NCI-H1417 (cell line): ENCODE measurements around the gene KIRREL3.

ENCODE experiments used
- DNase-seq, 3 experiments: peaks; one replicate each; lab custom pipeline; 2025; lab: John Stamatoyannopoulos, UW

Gene KIRREL3

DNA sequence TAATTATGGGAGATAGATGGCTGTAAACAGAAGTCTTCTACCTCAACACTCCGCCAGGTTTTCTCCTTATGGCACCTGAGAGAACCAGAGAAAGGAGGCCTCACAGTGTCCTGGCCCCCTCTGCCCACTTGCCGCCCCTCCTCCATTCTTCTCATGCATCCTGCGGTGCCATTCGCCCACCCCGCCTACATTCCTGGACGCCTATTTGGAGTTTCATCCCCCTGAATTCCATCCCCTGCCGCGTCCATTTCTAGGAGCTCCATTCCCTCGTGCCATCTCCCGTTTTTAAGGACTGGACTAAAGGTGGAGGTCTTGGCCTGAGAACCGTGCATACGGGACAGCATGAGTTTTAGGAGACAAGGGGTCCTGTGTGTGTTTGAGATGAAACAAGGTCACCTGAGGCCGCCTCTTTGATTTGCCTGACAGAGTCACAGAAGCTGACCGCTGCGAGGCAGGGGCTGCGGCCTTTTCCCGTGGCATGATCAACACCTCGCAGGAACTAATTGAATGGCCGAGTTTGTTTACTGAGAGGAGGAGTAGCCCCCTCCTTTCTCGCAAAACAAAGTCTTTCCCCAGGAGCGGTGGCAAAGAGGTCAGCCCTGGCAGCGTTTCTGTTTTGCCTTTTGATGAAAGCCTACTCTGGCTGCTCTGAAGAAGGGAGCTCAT is 398.9 kb downstream of the KIRREL3 start:
- peak in 2 of 3 experiments; percentile 68 to 89 for DNase-seq

DNA sequence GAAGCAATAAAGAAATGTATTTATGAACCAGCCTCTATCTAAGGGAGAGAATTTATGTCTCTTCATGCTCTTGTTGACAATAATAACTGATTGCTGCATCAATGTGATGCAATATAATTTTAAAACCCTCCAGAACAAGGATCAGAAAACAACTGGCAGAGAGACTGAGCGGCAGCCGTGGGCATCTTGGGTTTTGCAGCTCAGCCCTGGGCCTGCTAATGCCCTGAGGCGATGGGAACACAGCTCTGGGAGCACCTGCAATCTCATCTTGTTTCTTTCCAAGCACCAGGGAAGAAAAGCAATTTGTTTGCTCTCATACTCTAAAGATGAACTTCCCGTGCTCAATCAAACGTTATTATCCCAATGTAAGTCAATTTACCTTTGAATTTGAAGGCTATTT is 399.4 kb downstream of the KIRREL3 start:
- peak in 2 of 3 experiments; percentile 68 to 80 for DNase-seq

DNA sequence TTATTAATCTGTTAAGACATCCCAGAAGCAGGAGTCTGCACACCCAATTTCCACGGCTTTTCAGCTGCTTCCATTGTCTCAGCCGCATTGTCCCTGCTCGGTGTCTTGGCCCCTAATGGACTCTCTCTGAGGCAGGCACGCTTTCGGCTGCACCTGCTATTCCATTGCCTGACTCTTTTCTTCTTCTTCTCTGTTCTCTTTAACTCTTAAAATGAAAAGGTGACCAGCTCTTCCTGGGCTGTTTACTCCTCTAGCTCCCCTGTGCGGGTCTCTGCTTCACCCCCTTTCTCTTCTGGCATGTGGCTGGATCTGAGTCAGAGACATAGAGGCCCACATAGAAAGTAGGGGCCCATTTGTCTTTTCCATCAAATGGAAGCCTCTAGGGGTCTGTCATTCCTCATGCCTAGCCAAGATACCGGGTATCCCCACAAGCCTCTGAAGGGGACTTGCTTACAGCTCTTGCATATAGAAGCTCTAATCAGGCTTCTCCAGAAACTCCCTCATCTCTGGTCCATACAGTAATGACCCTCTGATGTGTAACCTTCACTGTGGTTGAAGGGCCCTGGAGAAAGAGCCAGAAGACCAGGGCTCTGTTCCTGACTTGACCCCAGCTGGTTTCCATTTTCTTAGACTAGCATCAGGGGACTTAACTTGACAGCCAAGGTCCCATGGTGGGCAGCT is 401.2 kb downstream of the KIRREL3 start:
- peak in 1 of 3 experiments; percentile 13 for DNase-seq

DNA sequence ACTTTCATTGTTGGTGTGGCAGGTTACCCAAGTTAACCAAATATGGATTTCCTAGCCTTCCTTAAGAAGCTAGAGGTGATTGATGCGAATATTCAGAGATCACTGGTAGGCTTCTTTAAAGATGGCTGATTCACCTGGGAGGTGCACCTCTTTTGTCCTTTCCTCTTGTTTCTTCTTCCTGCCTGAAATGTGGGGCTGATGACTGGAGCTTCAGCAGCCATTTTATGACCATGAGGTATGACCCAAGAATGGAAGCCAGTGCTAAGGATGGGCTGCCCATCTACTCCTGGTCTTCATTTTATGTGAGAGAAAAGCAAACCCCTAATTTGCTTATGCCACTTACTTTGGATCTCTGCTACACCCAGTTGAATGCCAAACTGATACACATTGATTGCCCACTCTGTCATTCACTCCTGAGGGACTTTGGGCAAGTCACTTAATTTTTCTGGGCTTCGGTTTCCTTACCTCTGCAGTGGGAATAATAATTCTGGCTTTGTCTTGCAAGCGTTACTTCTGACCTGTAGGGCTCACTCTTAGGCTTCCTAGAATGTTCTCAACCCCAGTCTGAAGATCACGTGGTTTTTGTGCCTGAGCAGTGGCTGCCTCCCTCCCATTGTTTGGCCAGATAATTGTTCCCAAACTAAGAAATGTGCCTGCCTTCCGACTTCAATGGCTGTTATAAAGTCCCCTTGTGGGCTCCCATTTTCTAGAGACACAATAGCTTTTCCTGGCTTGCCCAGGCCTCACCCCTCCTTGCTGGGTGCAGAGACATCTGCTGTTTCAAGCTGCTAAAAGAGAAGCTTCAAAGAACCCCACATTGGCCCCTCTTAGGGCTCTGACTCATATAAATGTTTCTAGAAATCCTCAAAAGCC is 402.0 kb downstream of the KIRREL3 start:
- DNase-seq = no peak

DNA sequence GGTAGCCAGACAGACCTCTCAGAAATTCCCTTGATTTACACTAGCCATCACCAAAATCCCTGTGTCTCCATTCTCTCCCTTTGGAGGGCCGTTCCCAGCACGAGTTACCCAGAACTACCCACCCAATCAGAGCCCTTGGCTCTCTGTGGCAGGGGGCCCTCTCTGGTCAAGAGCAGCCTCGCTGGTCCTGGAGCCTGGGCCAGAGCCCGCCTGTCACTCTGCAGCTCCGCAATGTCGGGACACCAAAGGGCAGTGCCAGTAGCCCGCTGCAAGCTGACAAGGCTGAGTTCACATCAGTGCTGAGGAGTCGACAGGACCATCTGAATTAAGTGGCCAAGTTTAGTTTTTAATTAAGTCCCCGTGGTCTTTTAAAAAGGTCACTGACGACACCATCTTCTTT is 403.5 kb downstream of the KIRREL3 start:
- DNase-seq = no peak

DNA sequence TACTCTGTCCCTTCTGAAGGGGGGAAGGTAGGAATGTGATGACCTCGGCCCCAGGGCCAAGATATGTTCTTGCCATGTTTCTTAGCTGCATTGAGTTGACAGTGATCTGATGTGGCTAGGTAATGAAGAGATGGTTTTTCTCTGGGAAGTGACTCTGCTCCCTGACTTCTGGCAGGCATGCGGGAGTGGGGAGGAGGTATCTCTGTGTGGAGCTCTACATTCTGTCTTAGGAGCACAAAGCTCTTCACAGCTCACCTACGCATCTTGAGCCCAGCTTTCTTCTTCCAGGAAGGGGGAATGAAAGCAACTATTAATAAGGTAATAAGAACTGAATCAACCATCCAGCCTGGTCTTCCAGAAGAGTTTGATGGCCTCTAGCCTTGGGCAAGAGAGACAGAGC is 404.1 kb downstream of the KIRREL3 start:
- no peak for DNase-seq

DNA sequence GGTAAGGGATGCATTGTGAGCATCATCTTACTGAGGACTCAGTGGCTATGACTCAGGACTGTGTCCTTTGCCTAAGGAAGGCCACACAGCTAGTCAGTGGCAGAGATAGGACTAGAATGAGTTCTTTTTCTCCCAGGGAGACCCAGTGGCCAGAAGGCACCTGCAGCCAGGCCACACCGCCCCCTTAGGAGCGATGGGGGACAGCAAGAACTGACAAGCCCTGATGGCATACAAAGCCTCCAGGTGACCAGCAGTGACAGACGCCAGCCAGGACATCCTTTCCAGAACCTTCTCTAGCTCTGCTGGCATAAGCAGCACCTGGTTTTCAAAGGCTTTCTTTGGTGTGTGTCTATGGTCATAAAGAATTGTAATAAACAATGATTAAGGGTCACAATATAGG is 405.0 kb downstream of the KIRREL3 start:
- no peak for DNase-seq

DNA sequence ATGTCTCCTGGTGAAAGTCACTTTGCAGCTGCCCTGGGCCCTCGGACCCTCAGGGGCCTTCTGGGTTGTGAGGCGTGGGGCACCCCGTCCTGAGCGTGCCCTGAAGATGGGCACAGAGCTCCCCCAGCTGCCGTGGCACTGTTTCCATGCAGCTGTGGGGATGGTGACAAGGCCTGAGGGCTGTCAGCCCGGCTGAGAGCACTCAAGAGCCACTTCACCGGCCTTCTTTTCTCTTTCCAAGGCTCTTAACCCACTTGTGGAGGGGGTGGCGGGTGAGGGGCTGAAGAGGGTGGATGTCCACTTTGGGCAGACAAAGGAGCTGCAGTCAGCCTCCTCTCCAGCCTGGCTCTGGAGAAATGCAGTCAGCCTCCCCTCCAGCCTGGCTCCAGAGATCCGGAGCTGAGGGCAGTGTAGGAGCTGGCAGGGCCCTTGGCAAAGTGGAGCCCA is 405.6 kb downstream of the KIRREL3 start:
- peak; percentile 76 to 96 (median 93) for DNase-seq

DNA sequence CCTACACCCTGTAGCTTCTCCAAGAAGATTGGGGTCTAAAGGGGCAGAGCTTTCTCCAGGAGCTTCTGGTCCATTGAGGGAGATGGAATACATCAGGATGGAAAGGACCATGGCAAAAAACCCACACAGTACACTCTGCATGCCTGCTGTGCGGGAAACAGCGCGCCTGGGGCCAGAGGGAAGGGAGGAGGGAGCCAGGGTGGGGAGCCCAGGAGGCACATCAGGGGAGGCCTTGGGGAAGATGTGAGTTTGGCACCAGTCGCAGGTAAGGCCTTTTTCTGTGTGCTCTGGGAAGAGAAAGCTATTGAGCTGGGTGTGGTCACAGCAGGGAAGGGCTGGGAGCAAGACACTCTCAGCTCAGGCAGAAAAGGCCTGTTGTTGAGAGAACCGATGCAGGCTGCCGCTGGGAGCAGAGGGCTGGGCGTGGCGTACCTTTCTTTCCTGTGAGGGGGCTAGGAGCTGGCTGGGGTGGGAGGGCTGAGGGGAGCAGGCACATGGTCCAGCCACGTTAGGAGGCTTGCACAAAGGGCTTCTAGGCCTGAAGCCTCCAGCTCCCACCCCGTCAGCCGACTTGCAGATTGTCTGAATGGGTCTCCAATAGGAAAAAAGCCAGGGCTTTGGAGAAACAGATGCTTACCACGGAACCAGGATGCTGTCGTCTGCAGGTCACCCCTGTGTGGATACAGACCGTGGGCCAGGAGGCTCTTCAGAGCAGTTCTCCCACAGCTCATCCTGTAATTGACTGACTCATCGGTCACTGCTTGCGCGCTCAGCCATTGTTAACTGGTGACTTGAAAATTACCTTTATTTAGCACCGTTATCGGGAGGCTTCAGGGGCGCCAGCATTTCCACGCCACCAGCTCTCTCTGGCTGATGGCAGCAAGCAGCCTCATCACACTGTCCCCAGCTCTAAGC is 407.8 kb downstream of the KIRREL3 start:
- DNase-seq = peak; percentile 80 to 90 (median 90)

DNA sequence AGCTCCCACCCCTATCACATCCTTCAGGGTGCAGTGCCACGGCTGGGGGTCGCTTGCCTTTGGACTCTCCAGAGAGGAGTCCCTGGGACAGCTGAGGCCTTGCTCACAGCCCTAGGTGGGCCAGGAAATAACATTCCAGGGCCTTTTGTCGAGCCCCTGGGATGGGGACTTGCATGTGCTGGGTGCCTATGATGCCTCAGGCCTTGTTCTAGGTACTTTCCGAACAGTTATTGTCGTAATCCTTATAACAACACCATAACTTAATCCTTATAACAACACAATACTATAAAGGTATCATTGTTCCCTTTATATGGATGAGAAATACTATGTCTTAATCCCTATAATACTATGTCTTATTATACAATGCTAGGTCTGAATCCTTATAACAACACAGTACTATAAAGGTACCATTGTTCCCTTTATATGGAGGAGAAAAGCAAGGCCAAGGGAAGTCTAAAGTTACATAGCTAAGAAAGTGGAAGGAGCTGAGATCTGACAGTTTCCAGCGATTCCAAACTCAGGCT is 408.5 kb downstream of the KIRREL3 start:
- DNase-seq = no peak

DNA sequence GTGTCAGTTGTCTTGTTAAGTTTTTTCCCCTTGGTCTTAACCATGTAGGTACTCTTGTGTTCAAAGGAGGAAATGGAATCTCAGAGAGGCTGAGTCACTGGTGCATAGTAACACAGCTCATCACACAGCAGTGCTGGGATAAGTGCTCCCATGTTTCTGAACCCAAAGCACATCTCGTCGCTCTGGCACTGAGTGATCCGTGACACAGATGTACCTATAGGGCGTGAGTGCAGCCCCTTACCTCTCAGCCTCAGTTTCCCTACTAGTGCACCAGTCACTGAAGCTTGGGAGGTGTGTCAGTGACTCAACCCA is 411.1 kb downstream of the KIRREL3 start:
- no peak for DNase-seq

DNA sequence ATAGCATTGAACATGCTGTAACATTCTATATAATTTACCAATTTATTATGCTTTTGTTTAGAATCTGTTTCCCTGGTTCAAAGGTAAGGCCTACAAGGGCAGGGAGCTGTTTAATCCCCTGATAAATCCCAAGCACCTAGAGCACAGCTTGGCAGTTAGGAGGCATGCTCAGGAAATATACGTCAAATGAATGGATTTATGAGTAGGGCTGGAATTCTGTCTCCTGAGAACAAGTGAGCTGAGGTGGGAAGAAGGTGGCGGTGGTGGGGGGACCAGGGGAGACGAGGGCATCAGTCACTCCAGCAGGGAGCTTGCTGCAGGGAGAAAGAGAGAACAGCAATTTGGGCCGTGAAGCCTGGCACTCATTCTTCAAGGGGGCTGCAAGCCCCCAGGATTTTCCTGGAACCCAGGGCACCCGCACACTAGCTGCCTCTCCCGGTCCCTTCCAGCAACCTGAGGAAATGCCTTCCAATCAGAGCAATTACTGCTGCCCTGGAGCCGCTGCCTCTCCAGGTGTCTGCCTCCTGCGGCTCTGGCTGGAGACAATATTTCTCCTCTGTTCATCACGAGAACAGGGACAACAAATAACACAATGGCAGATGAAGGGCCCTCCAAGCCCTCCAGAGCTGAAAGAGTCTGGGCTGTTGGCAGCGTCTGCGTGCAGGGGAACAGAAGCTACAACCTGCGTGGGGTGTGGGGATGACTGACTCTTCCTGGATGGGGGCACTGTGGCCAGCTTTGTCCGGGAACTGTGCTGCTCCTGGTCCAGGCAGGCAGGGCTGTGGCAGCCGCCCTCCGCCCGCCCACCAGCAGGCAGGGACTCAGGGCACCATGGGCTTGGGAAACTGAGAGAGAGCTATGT is 411.7 kb downstream of the KIRREL3 start:
- DNase-seq = peak; percentile 87 to 96 (median 92)

DNA sequence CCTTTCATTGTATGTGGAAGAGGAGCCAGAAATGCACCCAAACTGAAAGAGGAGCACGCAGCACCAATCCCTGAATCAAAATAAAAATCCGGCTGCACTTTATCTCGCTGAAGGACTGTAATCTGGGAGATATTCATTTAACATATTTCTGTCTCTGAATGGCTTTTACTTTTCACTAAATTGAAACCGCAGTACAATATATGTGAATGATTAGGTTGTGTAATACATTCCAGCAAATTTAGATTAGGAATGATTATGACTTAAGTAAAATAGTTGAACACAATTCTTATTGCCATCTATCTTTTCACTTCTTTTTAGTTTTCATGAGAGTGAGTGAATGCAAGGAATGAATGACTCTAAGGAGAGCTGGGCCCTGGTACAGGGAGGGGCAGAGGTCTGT is 413.0 kb downstream of the KIRREL3 start:
- no peak for DNase-seq

DNA sequence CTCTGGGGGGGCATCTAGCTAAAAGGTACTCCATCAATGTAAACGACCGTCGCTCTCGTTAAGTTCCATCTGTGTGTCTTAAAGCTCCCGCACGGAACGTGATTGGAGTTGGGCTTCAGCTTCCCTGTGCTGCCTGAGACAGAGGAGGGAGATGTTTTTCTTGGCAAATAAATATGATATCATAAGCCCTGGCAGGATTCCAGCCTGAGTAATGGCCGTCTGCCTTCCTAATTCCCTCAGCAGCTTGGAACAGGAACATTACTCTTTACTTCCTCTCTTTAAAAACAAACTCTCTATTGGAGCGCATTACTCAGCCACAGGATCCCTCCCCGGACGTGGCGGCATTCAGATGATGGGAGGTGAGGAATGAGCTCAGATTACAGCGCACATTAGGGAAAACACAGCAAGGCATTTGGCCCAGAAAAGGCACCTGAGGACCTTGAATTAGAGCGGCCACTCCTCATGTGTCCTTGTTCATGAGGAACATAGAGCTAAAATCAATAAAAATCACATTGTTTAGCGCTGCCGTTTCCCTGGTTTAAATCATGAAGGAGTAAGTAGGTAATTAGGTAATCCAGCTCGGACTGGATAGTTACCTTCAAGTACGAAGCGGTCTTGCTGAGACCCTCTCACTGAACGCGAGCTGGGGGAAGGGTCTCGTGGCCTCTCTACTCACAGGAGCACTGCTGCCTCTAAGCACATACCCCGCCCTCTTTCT is 414.6 kb downstream of the KIRREL3 start:
- peak; percentile 70 to 92 (median 88) for DNase-seq

DNA sequence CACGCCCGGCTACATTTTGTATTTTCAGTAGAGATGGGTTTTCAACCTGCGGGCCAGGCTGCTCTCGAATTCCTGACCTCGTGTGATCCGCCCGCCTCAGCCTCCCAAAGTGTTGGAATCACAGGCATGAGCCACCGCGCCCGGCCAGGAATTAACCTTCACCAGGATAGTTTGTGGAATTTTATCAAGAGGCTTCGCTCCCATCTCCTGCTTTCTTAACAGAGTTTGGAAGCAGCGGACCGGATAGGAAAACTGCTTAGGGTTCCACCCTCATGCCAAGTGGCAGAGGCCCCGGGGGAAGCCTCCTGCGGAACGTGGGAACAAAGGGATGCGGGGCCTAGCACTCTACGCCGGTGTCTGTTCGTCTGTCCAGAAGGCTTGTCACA is 415.2 kb downstream of the KIRREL3 start:
- no peak for DNase-seq

DNA sequence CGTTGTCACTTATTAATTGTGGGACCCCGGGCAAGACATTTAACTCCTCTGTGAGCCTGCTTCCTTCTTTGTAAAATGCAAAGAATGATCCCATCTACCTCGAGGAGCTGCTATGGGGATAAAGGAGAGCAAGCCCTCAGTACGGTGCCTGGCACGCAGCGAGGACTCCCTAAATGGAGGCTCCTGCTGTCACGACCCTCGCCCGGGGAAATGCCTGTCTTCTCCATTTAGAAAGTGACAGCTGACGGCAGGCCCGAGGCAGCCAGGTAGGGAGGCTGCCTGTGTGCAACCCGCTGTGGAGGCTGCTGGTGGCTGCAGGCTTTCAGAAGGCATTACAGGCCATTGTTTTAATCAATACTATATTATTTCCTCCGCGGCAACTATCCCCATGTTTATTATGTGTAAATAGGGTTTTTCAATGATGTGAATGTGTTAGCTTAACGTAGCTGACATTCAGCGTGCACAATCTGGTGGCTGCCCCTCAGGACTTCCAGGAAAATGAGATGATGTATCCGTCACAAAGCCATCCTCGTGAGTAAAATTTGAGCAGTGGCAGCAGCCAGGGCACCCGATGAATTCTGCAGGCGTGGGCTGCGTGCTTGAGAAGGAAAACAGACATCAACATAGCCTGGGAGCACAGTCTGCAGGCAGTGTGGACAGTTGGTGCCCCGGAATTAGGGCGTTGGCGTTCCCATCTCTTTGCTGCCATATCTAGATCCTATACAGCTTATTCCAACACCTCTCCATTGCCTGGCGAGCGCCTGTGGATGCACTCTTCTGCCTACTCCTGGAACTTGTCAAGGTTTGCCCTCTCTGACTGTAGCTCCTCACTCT is 416.8 kb downstream of the KIRREL3 start:
- no peak for DNase-seq

DNA sequence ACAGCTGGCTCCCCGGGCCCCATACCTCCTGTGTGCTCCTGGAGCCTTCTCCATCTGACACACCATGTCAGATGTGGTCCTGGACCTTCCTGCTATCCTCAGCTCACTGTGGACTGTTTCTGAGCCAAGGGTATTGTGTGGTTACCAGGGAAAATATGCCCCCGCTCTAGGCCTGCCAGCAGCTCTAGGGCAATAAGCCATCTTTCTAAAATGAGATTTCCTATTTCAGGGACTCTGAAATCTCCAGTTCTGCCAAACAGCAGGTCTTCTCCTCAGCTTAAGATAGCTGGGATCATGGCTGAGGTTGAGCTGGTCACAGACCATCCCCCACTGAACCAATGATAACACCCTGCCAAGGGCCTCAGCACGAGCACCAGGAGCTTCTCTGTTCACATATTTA is 417.5 kb downstream of the KIRREL3 start:
- DNase-seq = no peak

DNA sequence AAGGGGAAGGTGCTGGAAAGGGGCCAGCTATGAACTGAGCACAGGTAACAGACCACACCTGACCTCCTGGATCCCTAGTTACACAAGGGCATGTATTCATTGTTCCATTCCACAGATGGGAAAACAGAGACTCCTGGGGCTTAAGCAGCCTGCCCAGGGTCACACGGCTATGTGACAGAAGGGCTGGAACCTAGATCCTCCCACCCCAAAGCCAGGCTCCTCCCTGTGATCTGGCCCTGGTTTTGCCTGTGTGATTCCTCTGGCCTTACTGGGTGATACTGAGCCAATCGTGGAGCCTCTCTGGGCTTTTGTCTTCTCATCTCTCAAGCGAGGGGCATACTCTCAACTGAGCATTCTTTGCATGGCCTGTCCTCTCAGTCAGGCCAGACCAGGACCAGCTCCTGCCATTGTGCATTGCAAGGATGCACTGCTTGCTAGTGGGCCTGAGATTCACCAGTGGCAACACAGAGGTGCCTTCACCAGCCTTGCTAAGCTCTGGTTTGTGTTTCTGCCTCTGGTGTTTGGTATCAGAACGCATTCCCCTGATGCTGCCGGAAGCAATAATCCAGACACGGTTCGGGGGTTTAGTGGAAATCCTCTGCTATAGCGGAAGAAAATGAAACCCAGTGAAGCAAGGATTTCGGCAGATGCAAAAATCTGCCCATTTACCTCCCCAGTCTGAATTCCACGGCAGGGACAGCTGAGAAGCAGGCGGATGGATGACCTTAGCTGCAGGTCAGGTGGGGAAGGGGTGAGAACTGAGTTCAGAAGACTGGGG is 418.5 kb downstream of the KIRREL3 start:
- DNase-seq = no peak
